Measurements from ENCODE around the gene SAG.

Gene SAG

DNA sequence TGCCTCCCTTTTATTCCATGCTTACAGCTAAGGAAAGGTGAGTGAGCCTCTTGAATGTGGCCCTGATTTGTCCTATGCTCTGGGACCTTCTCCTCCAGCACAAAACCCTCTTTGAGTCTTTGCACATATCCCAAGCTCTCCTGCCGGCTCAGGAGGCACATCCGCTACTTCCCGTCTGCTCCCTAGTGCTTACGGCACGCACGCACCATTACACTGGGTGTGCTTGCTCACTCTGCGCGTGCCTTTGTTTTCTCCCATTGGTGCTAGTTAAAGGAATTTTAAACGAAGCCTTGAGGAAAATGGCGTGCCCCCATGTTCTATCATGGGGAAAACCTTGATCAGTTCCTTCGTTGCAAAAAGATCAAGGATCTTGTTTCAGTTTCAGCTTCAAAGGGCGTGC lies 38.8 kb downstream of the SAG start:
- TF ChIP-seq, protein P1, sequence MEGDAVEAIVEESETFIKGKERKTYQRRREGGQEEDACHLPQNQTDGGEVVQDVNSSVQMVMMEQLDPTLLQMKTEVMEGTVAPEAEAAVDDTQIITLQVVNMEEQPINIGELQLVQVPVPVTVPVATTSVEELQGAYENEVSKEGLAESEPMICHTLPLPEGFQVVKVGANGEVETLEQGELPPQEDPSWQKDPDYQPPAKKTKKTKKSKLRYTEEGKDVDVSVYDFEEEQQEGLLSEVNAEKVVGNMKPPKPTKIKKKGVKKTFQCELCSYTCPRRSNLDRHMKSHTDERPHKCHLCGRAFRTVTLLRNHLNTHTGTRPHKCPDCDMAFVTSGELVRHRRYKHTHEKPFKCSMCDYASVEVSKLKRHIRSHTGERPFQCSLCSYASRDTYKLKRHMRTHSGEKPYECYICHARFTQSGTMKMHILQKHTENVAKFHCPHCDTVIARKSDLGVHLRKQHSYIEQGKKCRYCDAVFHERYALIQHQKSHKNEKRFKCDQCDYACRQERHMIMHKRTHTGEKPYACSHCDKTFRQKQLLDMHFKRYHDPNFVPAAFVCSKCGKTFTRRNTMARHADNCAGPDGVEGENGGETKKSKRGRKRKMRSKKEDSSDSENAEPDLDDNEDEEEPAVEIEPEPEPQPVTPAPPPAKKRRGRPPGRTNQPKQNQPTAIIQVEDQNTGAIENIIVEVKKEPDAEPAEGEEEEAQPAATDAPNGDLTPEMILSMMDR (IDR thresholded peaks at IDR 0.05; ENCODE audit: control extremely low read depth, extremely low read depth, low read depth, missing control alignments), result no peak
- POLR2A ChIA-PET, result no interaction called here
- CTCF ChIA-PET, result interaction anchor here (0.7 to 1.5 kb wide), 3 partner anchors 10 to 15 kb away, joined by 3 to 4 read pairs (median 4); no protein-coding TSS in a partner anchor
- DNase-seq (ENCODE audit: extremely low spot score), result no peak

DNA sequence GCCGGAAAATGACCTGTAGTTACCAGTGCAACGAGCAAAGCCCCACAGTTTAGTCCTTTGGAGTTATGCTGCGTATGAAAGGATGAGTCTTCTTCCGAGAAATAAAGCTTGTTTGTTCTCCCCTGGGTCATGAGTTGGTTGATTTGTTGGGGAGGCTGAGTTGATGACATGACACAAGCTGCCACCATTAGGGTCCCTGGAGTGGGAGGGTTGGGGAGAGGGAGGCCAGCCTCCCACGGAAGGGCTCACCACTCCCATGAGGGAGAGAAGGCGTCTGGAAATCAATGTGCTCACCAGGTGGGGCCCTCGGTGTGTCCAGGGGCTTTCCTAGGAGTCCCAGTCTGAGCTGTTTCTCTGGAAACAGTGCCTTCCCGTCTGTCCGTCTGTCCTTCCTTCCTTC lies 39.3 kb downstream of the SAG start:
- CTCF ChIA-PET, result interaction anchor here (0.7 to 1.7 kb wide), 5 partner anchors 10 to 97 kb away, joined by 3 to 5 read pairs (median 4); no protein-coding TSS in a partner anchor
- DNase-seq (ENCODE audit: extremely low spot score), result no peak
- TF ChIP-seq, protein P1 (IDR thresholded peaks at IDR 0.05; ENCODE audit: control extremely low read depth, extremely low read depth, low read depth, missing control alignments), result no peak
- POLR2A ChIA-PET, result interaction anchor here (0.5 kb wide), 1 partner anchor 279 kb away, joined by 4 read pairs; no protein-coding TSS in a partner anchor

DNA sequence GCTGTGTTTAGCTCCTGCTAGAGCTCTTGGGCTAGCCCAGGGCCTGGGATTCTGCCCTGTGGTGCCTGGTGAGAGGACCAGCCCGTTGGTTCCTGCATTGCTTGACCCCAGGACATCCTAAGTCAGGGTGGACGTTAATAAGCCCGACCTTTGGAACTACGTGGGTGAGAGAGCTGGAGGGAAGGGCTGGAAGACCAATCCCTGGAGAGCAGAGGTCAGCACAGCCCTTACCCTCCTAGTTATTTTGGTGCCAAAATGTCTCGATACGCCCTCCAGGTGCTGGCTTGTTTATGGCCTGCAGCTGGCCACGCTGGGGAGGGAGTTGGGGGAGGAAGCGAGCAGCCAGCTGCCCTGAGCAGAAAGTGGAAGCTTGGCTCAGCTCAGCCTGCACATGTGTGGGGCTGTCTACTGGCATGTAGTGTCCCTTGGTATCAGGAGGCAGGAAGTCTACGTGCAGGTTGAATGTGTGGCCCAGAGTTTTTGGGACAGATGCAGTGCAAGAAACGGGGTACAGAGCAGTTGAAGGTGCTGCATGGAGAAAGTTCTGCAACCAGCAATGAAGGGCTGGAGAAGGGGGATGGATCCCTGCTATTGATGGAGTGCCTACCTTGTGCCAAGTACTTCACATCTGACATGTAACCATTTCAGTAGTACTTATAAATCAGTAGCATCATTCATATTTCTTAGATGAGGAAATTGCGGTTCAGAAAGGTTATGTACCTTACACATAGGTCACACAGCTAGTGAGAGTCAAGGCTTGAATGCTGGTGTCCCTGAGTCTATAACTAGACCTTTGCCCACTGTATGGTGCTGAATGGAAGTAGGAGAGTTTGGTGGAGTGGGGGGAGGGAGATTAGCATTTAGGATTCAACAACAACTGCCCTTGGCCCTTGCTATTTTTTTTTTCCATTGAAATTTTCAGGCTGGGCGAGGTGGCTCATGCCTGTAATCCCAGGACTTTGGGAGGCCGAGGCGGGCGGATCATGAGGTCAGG lies 41.7 kb downstream of the SAG start:
- CTCF ChIA-PET, result interaction anchor here (1.0 to 3.3 kb wide), 3 partner anchors 8 to 95 kb away, joined by 3 to 7 read pairs (median 5); no protein-coding TSS in a partner anchor
- TF ChIP-seq, protein P1 (IDR thresholded peaks at IDR 0.05; ENCODE audit: control extremely low read depth, extremely low read depth, low read depth, missing control alignments), result no peak
- peak; percentile 74 for DNase-seq (ENCODE audit: extremely low spot score)
- POLR2A ChIA-PET, result interaction anchor here (0.6 kb wide), 1 partner anchor 14 kb away, joined by 3 read pairs; no protein-coding TSS in a partner anchor

DNA sequence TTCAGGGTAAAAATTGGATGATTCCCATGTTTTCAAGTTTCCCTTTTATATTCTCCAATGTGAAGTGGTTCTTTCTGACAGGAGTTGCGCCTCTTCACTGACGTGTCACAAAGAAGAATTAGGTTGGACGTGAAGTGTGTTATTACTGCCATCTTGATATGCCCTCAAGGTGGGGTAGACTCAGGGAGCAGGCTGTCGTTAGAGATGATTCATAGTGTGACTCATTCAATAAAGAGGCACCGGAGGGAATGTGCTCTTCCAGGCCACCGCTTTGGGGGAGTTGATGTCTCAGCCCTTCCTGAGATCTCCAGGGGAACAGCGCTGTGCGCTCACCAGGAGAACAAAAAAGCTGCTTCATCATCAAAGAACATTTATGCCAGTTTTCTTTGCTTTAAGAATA lies 43.1 kb downstream of the SAG start:
- ChIA-PET POLR2A (no interaction called here), CTCF (interaction anchor here (1.1 to 3.3 kb wide), 3 partner anchors 10 to 297 kb away, joined by 3 to 7 read pairs (median 3); no protein-coding TSS in a partner anchor)
- DNase-seq (ENCODE audit: extremely low spot score), result no peak
- TF ChIP-seq, protein P1 (IDR thresholded peaks at IDR 0.05; ENCODE audit: control extremely low read depth, extremely low read depth, low read depth, missing control alignments), result no peak

DNA sequence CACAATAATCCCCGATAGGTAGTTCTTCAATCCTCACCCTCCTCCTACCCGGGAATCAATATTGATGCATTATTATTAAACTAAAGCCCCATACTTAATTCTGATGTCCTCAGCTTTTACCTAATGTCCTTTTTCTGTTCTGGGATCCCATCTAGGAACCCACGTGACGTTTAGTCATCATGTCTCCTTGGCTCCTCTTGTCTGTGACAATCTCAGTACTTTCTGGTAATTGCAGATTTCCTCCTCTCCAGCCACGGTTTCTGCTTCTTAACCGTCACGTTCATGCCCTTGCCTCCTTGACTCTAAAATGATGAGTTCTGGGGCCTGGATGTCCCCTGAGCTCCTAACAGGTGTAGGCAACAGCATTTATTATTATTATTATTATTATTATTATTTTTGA lies 43.8 kb downstream of the SAG start:
- DNase-seq (ENCODE audit: extremely low spot score), result no peak
- TF ChIP-seq, protein P1 (IDR thresholded peaks at IDR 0.05; ENCODE audit: control extremely low read depth, extremely low read depth, low read depth, missing control alignments), result no peak
- POLR2A ChIA-PET, result no interaction called here
- CTCF ChIA-PET, result interaction anchor here (1.1 to 3.3 kb wide), 3 partner anchors 11 to 298 kb away, joined by 3 to 7 read pairs (median 3); no protein-coding TSS in a partner anchor

DNA sequence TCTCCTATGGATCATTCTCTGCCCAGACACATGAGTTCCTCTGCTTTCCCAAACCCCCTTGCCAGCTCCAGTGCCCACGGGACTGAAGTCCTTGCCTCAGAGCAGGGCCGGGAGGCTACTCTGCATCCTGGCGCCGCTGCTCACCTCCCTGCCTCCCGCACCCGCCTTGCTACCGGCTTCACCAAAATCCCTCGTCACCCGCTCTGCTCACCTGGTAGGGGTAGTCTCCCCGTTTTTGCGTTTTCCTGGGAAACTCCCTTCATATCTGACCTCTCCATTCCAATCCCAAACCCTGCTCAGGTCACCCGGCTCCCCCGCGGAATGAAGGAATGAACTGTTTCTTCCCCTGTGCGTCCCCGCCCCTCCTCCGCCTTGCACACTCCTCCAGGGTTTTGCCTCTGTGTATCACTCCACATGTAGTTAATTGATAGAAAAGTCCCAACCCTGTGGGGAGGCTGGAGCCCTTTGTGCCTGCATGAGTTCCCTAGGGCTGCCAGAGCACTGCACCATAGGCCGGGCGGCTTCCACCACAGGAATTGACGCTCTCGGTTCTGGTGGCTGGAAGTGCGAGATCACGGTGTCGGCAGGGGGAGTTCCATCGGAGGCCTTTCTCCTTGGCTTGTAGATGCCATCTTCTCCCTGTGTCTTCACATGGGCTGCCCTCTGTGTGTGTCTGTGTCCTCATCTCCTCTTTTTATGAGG lies 44.7 kb downstream of the SAG start:
- ChIA-PET CTCF (interaction anchor here (1.5 to 3.3 kb wide), 3 partner anchors 11 to 85 kb away, joined by 3 to 7 read pairs (median 3); no protein-coding TSS in a partner anchor), POLR2A (no interaction called here)
- no peak for DNase-seq (ENCODE audit: extremely low spot score)
- TF ChIP-seq, protein P1 (IDR thresholded peaks at IDR 0.05; ENCODE audit: control extremely low read depth, extremely low read depth, low read depth, missing control alignments), result no peak

Measured in GM10248 (cell line).